Right forelimb (tissue), 1 donor: ENCODE measurements around the gene PTS.

Experiments used
- DNase-seq: peaks from one replicate; pipeline ENCODE4 v3.0.0-alpha.2; 2018

PTS gene

GRCh38 chr11:112266410-112266778 is 40.2 kb downstream of the PTS start:
- no peak for DNase-seq

GRCh38 chr11:112267188-112267591 is 41.0 kb downstream of the PTS start:
- DNase-seq: peak; percentile 3

DNA sequence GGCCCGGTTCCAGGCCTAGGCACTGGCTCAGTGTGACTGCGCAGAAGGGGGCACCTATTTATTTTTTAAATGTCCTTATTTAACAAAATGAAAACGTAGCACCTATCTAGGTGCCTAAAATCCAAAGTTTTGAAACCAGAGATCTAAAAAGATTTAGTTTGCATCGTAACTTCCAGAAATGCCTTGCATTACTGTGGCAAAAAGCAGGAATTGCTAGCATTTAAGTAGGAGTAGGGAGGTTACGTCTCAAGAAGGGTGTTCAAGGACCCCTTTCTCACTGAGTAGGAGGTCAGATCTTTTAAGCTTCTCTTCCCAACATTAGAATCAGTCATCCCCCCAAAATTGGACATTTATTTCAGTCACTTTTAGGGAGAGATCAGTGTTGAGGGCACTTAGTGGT is 42.2 kb downstream of the PTS start:
- no peak for DNase-seq

DNA sequence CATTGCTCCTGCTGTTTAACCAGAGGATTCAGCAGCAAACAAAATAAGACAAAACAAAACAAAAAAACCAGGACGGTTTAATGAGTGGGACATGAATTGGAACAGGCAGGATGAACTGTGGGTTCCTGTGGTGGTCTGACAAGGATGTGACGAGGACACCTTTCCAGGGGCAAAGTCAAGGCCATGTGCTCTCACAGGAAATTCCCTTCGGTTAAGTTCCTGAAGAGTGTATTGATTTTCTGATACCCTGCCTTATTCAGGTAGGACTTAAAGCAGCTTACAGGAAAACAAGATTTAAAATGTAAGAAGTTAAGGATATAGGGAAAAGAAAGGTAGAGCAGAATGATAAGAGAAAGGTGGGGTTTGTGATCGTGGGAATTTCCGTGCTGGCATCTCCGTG is 42.9 kb downstream of the PTS start:
- DNase-seq: no peak

- DNase-seq: no peak
These were observed 44.4 kb downstream of the PTS start for GRCh38 chr11:112270551-112271180.

DNA sequence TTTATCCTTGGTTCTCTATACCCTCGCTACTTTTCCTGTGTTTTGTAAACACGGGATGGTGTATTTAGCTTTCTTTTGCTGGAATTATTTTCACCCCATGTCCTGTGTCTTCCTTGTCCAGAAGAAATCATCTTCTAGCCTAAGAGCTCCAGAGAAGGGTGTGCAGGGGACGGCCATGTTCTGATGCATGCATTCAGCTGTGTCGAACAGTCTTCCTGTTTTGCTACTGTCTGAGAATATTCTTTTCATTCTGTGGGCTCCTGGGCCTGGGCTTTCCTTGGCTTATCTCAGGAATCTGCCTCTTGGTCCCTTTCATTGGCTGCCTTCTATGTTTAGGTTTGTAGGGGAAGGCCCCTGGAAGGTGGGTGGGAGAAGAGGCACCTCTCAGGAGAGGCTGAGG is 45.0 kb downstream of the PTS start:
- DNase-seq: no peak

DNA sequence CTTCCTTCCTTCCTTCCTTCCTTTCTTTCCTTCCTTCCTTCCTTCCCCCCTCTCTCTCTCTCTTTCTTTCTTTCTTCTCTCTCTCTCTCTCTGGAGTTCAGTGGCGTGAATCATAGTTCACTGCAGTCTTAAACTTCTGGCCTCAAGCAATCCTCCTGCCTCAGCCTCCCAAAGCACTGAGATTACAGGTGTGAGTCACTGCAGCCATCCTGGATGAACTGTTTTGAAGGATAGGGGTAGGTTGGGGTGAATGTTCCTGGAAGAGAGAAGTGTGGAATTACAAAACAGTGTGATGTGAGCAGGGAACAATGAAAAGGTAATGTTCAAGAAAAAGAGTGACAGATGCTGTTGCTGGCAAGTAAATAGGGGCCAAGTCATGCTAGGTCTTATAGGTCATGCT is 46.8 kb downstream of the PTS start:
- no peak for DNase-seq

GRCh38 chr11:112274007-112274783 is 48.0 kb downstream of the PTS start:
- no peak for DNase-seq

DNA sequence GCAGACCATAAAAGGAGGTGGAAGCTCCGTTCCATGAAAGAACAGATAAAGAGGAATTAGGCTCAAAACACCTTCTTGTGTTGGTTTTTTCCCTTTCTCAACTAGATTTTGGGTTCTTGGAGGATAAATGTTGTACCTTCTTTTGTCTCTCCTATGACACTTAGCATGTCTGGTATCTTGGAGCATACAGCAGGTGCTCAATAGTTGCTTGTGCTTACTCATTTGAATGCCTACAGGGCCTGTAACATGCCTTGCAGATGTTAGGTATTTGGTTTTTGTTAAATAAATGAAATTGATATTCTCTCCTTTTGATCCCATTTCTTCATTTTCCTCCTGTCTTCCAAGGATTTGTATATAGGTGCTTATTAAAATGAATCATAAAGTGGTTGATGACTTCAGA is 50.8 kb downstream of the PTS start:
- DNase-seq: no peak

GRCh38 chr11:112277941-112278340 is 51.7 kb downstream of the PTS start:
- DNase-seq: no peak

DNA sequence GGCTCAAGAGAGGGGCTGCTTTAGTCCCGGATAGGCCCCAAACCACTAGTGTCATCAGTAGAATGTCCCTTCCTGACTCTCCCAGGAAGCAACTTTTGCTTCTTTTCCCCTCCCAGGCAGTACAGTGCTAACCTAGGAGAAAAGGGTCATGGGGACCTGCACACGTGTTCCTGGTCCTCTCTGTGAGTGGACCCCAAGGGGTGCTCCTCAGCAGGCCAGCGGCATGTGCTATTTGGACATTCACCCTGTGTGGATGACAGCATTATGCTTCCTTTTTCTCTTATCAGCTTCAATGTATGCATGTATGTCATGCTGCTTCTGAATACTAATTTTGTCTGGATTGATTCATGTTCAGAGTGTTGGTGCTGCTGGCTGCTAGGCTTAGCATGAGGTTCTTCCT is 52.6 kb downstream of the PTS start:
- no peak for DNase-seq

DNA sequence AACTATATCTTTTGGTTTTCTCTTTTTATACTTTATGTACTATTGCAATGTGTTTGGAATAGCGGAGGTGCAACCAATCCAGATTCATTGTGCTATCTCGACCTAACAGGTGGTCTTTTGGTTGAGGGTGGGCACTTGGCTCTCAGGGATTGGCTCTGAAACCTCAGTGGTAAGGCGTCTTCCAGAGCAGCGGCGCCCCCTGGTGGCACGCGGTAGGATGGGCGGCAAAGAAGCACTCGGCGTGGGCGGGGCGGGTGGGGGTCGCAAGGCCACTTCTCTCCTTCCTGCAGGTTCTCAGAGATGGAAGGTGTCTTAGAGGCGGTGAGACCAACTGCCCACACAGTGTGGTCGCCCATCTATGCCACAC is 53.7 kb downstream of the PTS start:
- DNase-seq: peak; percentile 81

- DNase-seq: peak; percentile 64
These were observed 54.3 kb downstream of the PTS start for GRCh38 chr11:112280268-112281126.

GRCh38 chr11:112281726-112282125 is 55.5 kb downstream of the PTS start:
- DNase-seq: no peak
